Neuron (in vitro differentiated cells): ENCODE results near the gene STX18.
"Not testable (repeated sequence)": the region's sequence is repeated elsewhere in the genome, so short reads cannot be mapped to it uniquely, and the experiment has no call there.

Experiments
- H2AFZ ChIP-seq: one replicate; pipeline ENCODE4 v1.6.1; 2013; ENCODE audit warnings: low read depth, mild to moderate bottlenecking, inconsistent platforms, low read length, moderate library complexity
- H3K27me3 ChIP-seq: one replicate; pipeline ENCODE4 v1.6.1; 2013; ENCODE audit warnings: low read length; ENCODE audit not compliant: insufficient read depth
- H3K36me3 ChIP-seq: one replicate; pipeline ENCODE4 v1.6.1; 2013; ENCODE audit warnings: low read length; ENCODE audit not compliant: insufficient read depth
- H3K4me1 ChIP-seq: one replicate; pipeline ENCODE4 v1.6.1; 2013; ENCODE audit warnings: low read length; ENCODE audit not compliant: insufficient read depth
- H3K4me3 ChIP-seq: 2 replicates; pipeline ENCODE4 v1.5.1; 2013; ENCODE audit warnings: mild to moderate bottlenecking, low read length, moderate library complexity
- H3K9me3 ChIP-seq: one replicate; pipeline ENCODE4 v1.6.1; 2013; ENCODE audit warnings: low read length

Gene STX18

DNA sequence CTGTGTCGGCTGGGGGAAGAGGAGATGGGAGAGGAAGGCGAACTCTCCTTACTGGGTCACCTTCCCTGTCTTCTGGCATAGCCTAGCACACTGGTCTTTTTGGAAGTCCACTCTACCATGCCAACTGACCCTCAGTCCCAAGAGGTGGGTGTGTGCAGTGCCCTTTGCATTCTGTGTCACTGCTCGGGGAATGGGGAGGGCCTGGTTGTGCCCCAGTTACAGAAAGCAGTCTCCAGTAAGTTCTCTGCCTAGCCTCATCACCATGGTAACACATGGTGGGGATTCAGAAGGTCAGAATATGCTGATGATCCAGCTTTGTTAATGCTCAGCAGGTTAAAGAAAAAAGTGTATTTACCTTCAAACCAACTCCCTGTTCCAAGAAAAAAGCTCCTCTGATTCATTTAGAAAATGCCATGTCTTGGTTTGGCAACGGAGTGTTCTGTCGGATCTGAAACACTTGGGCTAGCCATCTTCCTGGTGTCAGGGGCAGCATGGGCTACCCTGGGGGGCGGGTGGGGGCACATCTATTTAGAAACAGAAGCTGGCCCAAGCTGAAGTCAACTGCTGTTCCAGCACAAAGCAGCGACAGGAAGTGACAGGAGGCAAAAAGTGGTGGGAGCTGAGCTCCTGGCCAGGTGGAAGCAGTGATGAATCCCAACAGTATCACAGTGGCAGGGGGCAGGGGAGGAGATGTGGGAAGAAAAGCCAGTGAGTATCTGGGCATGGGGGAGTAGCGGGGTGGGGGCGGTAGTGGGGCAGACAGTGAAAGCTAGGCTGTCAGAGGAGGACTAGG is 117.9 kb downstream of the STX18 start:
- Histone ChIP-seq H3K4me1 (peaks cover 21% of the 10 kb centered on the region), H3K27me3 (no peaks in the 10 kb centered on the region), H3K9me3 (no peaks in the 10 kb centered on the region), H3K36me3 (peaks cover 26% of the 10 kb centered on the region), H3K4me3 (no peak overlapping the region), H2AFZ (no peak overlapping the region)

DNA sequence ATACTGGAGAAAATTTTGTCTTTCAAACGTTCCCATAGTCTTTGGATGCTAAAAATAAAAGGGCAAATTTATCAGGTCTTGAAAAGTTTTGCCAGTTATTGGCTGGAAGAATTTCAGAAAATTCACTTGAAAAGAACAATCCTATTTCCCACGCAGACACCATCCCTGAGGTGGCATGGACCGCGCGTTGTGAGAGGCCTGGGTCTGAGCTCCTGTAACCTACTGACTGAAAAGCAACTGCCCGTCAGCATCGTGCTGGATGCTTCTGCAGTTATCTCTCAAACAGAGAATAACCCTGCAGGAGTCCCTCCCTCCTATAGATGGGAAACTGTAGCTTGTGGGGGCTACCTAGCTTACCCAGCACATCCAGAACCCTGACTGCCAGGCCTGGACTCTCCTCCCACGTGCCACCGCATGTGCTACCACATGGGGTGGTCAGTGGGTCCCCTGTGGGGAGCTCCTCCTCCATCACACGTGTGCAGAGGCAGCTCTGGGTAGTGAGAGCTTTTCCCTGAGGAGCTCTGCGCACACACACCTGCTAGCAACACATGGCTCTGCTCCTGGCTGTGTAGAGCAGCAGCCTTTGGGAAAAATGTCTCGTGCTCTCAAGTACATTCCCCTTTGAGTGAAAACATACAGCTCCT is 118.9 kb downstream of the STX18 start:
- H3K27me3 ChIP-seq, result no peaks in the 10 kb centered on the region
- H3K4me1 ChIP-seq, result peaks cover 21% of the 10 kb centered on the region
- H3K4me3 ChIP-seq, result no peak overlapping the region
- H3K9me3 ChIP-seq, result no peaks in the 10 kb centered on the region
- peaks cover 33% of the 10 kb centered on the region for H3K36me3 ChIP-seq
- H2AFZ ChIP-seq, result no peak overlapping the region

DNA sequence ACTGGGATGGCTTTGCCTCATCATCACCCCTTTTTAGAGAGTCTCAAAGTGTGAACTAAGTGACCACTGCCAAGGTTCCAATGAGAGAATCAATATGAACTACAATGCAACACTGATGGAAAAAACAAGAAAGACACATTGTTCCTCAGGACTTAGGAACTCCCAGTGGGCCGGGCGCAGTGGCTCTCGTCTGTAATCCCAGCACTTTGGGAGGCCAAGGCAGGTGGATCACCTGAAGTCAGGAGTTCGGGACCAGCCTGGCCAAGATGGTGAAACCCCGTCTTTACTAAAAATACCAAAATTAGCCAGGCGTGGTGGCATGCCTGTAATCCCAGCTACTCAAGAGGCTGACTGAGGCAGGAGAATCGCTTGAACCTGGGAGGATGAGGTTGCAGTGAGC is 119.7 kb downstream of the STX18 start:
- not testable (repeated sequence) for H3K9me3 ChIP-seq, H3K4me3 ChIP-seq, H2AFZ ChIP-seq, H3K27me3 ChIP-seq
- Histone ChIP-seq H3K4me1 (peaks cover 21% of the 10 kb centered on the region), H3K36me3 (peaks cover 40% of the 10 kb centered on the region)

DNA sequence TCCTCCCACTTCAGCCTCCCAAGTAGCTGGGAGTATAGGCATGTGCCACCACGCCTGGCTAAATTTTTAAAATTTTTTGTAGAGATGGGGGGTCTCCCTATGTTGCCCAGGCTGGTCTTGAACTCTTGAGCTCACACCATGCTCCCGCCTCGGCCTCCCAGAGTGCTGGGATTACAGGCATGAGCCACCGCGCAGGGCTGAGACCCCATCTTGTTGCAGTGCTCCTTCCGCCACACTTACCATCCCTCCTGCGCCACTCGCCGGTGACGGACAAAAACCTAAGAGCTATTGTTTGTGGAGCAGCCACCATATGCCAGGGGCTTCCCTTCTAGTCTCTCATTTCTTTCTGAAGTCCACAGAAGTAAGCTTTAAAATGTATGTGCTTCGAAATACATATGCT is 120.5 kb downstream of the STX18 start:
- peaks cover 44% of the 10 kb centered on the region for H3K36me3 ChIP-seq
- H3K4me3 ChIP-seq, result no peak overlapping the region
- no peak overlapping the region for H2AFZ ChIP-seq
- peaks cover 21% of the 10 kb centered on the region for H3K4me1 ChIP-seq
- H3K27me3 ChIP-seq, result no peaks in the 10 kb centered on the region
- no peaks in the 10 kb centered on the region for H3K9me3 ChIP-seq

DNA sequence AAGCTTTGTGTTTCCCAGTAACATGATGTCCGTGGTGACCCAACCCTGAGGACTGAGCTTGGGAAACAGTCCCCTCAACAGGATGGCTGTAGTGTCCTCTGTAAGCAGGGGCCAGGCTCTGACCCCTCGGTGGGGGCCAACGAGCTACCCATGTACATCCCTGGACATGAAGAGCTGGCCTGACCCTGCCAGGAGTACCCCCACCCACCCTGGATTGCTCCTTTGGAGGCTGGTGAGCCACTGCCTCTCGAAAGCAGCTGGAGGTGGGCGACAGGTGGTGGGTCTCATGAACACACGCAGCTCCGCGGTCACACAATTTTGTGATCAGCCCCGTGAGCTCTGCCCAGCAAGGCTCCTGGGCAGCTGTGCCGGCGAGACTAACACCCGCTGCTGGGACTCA is 121.4 kb downstream of the STX18 start:
- H3K4me1 ChIP-seq, result peaks cover 21% of the 10 kb centered on the region
- peaks cover 2% of the 10 kb centered on the region for H3K9me3 ChIP-seq
- peaks cover 47% of the 10 kb centered on the region for H3K36me3 ChIP-seq
- no peak overlapping the region for H3K4me3 ChIP-seq
- no peaks in the 10 kb centered on the region for H3K27me3 ChIP-seq
- no peak overlapping the region for H2AFZ ChIP-seq

DNA sequence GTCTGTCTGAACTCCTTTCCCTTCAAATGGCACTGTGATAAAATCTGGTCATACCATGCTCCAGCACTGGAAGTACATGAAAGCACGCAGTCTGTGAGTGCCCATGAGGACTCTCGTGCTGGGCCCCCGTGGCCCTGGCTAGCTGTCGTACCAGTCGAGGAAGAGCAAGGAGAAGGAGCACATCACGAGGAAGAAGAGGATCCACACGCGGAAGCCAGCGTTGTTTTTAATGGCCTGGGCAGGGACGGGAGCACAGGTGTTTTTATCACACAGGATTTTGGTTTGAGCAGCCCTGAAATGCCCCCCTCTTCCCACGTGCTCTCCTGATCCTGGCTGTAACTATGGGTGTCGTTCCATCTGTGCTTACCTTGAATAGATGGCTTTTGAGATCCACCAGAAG is 122.0 kb downstream of the STX18 start:
- Histone ChIP-seq H3K4me1 (peaks cover 21% of the 10 kb centered on the region), H3K27me3 (no peaks in the 10 kb centered on the region), H3K36me3 (peaks cover 47% of the 10 kb centered on the region), H3K4me3 (no peak overlapping the region), H2AFZ (no peak overlapping the region), H3K9me3 (peaks cover 2% of the 10 kb centered on the region)

DNA sequence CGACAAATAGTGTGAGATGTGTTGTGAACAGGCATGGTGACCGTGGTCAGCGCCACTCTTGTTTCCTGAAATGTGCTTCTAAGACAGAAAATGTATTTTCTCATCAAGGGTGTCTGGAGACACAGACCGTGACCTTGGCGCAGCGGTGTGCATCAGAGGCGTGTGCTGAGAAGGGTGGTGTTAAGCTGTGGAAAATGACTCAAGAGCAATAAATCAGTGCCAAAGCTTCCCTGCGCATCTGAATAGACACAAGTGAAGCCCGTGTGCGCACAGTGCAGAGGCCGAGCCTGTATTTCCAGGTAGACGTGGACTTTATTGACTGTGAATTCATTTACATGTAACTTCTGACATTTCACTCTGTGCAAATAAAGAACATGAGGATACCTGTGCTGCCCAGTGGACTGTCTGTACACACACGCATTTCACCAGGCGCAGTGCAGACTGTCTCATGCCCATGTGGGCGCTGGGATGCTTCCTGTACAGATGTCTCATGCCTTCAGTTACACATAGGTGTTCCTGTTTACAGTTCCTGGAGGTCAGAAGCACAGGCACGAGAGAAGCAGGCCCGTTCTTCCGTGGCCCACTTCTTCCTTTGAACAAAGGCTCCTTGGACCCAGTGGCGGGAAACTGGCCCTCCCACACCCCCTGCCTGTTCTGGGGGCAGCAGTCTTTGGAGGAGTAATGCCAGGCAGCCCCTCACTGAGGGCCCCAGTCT is 123.0 kb downstream of the STX18 start:
- Histone ChIP-seq H2AFZ (no peak overlapping the region), H3K9me3 (peaks cover 2% of the 10 kb centered on the region), H3K4me3 (no peak overlapping the region), H3K36me3 (peaks cover 47% of the 10 kb centered on the region), H3K4me1 (peaks cover 11% of the 10 kb centered on the region), H3K27me3 (no peaks in the 10 kb centered on the region)

DNA sequence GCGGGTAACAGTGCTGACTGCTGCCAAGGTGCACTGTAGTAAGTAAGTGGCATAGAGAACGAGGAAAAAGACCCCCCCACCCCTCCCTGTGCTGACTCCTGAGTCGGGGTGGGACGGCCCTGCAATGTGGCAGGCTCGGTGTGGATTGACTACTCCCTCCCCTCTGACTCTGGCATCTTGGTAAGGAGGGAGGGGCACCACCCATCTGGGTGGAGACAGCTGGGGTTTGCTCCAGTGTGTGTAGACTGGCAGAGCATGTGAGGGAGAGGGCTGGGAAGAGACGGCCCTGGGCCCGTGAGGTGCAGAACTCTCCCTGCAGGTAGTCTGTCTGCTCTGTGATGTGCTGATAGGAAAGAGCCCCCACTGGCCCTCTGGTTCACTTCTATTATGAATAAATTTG is 124.0 kb downstream of the STX18 start:
- Histone ChIP-seq H3K9me3 (peaks cover 2% of the 10 kb centered on the region), H3K27me3 (no peaks in the 10 kb centered on the region), H3K36me3 (peaks cover 46% of the 10 kb centered on the region), H3K4me3 (no peak overlapping the region), H3K4me1 (peaks cover 4% of the 10 kb centered on the region), H2AFZ (no peak overlapping the region)

DNA sequence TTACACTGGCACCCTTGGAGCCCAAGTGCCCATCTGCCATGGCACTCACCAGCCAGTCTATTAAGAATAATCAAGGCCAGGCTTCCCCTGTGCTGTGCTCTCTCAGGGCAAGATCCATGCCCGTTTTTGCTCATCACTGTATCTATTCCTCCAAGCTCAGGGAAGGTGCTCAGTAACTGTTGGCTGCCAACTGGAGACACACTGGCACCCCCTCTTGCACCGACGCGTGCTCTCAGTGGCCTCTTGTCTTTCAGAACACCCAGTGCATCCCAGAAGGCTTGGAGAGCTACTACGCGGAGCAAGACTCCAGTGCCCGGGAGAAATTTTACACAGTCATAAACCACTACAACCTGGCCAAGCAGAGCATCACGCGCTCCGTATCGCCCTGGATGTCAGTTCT is 124.9 kb downstream of the STX18 start:
- Histone ChIP-seq H3K36me3 (peaks cover 45% of the 10 kb centered on the region), H3K4me3 (no peak overlapping the region), H3K4me1 (peaks cover 4% of the 10 kb centered on the region), H3K9me3 (peaks cover 2% of the 10 kb centered on the region), H3K27me3 (no peaks in the 10 kb centered on the region), H2AFZ (no peak overlapping the region)

DNA sequence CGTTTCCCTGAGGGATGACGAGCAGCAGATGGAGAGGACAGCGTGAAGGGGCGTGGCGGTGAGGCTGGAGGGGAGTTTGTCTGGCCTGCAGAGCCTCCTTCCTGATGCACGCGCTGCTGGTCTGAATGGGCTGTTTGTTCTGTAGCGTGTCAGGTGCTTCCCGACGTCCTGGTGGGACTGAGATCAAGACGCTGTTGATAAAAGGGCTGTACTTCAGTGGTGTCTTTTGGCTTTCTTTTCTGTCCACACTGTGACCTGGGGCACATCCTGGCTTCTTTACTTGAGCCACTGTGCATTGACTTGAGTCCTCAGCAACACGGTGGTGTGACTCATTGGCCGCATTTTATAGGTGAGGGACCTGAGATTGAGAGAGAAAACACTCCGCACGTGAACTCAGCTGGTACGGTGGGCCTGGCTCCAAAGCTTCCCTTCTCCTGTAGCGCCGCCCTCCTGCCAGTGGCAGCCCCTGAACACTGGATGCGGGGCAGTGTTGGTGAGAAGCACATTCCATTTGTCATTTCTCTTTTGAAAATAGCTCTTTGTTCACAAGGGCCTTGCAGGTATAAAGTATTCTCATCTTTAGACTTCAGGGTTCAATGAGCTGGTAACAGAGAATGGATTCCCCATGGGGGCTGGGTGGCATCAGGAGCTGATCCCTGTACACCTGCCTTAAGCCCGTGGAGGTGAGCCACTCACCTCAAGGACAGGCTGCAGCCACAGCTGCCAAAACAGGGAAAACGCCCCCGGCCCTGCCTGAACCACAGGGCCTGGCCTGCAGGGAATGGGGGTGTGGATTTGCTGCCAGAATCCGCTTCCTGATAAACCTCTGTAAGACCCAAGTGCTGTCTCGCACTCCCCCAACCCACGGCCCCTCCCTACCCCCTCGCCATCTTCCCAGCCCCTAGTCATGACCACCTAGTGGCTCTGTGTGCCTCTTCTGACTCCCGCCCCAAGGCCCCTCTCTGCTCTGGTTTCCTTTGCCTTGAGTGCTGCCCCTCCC is 125.7 kb downstream of the STX18 start:
- H3K4me3 ChIP-seq, result no peak overlapping the region
- H3K9me3 ChIP-seq, result peaks cover 2% of the 10 kb centered on the region
- H3K27me3 ChIP-seq, result no peaks in the 10 kb centered on the region
- H2AFZ ChIP-seq, result no peak overlapping the region
- peaks cover 4% of the 10 kb centered on the region for H3K4me1 ChIP-seq
- peaks cover 45% of the 10 kb centered on the region for H3K36me3 ChIP-seq

DNA sequence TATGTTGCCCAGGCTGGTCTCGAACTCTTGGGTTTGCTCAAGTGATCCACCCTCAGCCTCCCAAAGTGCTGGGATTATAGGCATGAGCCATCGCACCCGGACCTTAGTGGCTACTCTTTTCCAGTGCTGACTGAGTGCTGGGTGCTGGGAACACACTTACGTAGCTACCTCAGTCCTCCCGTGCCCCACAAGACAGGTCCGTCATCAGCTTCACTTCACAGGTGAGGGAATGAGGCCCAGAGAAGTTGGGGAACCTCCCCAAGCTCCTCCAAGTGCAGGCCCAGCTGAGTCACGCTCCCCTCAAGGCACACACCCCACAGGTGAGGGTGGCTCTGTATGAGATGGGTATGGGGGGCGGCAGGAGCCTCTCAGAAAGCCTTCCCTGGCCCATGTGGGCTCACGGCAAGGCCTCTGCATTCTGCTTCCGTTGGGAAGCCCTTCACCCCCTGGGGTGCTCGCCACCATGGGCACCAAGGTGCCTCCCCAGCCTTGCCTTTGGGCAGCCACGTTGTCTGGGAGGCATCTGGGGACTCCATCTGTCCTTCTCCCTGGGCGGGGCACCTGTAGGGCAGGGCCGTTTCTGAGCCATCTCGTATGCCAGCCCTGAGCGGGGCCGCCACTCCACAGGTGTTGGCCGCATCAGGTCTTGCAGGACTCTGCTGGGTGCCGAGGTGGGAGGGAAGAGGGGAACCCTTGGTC is 126.6 kb downstream of the STX18 start:
- no peak overlapping the region for H2AFZ ChIP-seq
- peaks cover 4% of the 10 kb centered on the region for H3K4me1 ChIP-seq
- H3K9me3 ChIP-seq, result peaks cover 2% of the 10 kb centered on the region
- H3K36me3 ChIP-seq, result peaks cover 41% of the 10 kb centered on the region
- H3K27me3 ChIP-seq, result no peaks in the 10 kb centered on the region
- no peak overlapping the region for H3K4me3 ChIP-seq

DNA sequence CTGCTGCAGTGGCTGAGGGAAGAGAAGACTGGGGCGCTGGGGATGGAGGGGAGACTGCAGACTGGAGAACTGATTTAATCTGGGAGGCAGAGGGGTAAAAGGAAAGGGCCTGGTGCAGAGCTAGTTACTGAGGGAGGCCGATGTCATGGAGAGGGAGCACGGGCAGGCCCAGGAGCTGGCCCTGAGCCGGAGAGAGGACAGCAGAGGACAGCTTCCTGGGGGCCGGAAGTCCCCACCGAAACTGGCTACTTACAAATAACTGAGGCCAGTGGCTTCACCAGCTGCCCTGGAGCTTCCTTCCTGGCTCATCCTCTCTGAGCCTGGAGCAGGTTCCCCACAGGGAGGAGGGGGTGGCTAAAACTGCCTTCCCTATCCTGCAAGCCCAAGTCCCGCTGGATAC is 128.0 kb downstream of the STX18 start:
- H2AFZ ChIP-seq, result no peak overlapping the region
- H3K36me3 ChIP-seq, result peaks cover 30% of the 10 kb centered on the region
- peaks cover 2% of the 10 kb centered on the region for H3K9me3 ChIP-seq
- no peak overlapping the region for H3K4me3 ChIP-seq
- H3K4me1 ChIP-seq, result no peaks in the 10 kb centered on the region
- no peaks in the 10 kb centered on the region for H3K27me3 ChIP-seq
